HCT116 (cell line): Measurements from ENCODE around the gene DENND4B.

Experiments used
- ATF3 ChIP-seq: IDR thresholded peaks from 2 replicates; pipeline ENCODE4 v1.6.1; 2012
- CTCF ChIP-seq, 3 experiments: fragments of 200-600 bp in 1 of 3; sonication (generic) in 1 of 3; IDR thresholded peaks in 2 of 3; conservative IDR thresholded peaks in 1 of 3; 2 replicates each; pipeline ENCODE4 v1.5.1; 2012 to 2017; ENCODE audit warnings: low read depth in 2 of 3, low read length in 2 of 3, antibody characterized with exemption in 1 of 3, borderline replicate concordance in 1 of 3, control low read depth in 1 of 3, mild to moderate bottlenecking in 1 of 3, mixed read lengths in 1 of 3, mixed run types in 1 of 3, moderate library complexity in 1 of 3; ENCODE audit not compliant: insufficient read depth in 1 of 3
- EZH2 ChIP-seq: fragments of 200-600 bp; sonication (generic); IDR thresholded peaks from 2 replicates; pipeline ENCODE4 v1.6.1; 2017; ENCODE audit warnings: antibody characterized with exemption, mixed run types
- JUND ChIP-seq: IDR thresholded peaks from 2 replicates; pipeline ENCODE4 v1.6.1; 2012
- MAX ChIP-seq: IDR thresholded peaks from 2 replicates; pipeline ENCODE4 v1.6.1; 2012
- POLR2AphosphoS5 ChIP-seq: IDR thresholded peaks from 2 replicates; pipeline ENCODE4 v1.6.1; 2011; ENCODE audit warnings: mild to moderate bottlenecking, low read depth, low read length, moderate library complexity
- RAD21 ChIP-seq: IDR thresholded peaks from 2 replicates; pipeline ENCODE4 v1.6.1; 2012; ENCODE audit warnings: low read depth, mild to moderate bottlenecking
- SRF ChIP-seq: IDR thresholded peaks from 2 replicates; pipeline ENCODE4 v1.6.1; 2012; ENCODE audit warnings: low read depth
- ZFX ChIP-seq: fragments of 450-650 bp; IDR thresholded peaks from 2 replicates; pipeline ENCODE4 v1.6.1; 2017
- ZNF274 ChIP-seq: fragments of 200-500 bp; sonication (Bioruptor generic); IDR thresholded peaks from 2 replicates; pipeline ENCODE4 v1.6.1; 2014; ENCODE audit warnings: mild to moderate bottlenecking, low read depth, low read length, inconsistent platforms
- TF ChIP-seq, protein P1 (sequence below): IDR thresholded peaks from 2 replicates; pipeline ENCODE4 v1.6.1; 2012; ENCODE audit warnings: low read depth

GRCh38 chr1:153888533-153888932 lies 58.0 kb downstream of the DENND4B start:
- no peak for TF ChIP-seq JUND
- no peak for TF ChIP-seq MAX
- TF ChIP-seq CTCF (IDR thresholded peaks at IDR 0.05 in 2 of 3, conservative IDR thresholded peaks at IDR 0.05 in 1 of 3; ENCODE audit: borderline replicate concordance in 1 of 3, insufficient read depth in 1 of 3, low read depth in 2 of 3, low read length in 2 of 3) = no peak
- no peak for TF ChIP-seq ZFX
- no peak for TF ChIP-seq RAD21
- TF ChIP-seq ATF3 = no peak
- no peak for TF ChIP-seq POLR2AphosphoS5
- TF ChIP-seq ZNF274 = no peak
- TF ChIP-seq, protein P1, sequence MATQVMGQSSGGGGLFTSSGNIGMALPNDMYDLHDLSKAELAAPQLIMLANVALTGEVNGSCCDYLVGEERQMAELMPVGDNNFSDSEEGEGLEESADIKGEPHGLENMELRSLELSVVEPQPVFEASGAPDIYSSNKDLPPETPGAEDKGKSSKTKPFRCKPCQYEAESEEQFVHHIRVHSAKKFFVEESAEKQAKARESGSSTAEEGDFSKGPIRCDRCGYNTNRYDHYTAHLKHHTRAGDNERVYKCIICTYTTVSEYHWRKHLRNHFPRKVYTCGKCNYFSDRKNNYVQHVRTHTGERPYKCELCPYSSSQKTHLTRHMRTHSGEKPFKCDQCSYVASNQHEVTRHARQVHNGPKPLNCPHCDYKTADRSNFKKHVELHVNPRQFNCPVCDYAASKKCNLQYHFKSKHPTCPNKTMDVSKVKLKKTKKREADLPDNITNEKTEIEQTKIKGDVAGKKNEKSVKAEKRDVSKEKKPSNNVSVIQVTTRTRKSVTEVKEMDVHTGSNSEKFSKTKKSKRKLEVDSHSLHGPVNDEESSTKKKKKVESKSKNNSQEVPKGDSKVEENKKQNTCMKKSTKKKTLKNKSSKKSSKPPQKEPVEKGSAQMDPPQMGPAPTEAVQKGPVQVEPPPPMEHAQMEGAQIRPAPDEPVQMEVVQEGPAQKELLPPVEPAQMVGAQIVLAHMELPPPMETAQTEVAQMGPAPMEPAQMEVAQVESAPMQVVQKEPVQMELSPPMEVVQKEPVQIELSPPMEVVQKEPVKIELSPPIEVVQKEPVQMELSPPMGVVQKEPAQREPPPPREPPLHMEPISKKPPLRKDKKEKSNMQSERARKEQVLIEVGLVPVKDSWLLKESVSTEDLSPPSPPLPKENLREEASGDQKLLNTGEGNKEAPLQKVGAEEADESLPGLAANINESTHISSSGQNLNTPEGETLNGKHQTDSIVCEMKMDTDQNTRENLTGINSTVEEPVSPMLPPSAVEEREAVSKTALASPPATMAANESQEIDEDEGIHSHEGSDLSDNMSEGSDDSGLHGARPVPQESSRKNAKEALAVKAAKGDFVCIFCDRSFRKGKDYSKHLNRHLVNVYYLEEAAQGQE = no peak
- TF ChIP-seq SRF = no peak
- TF ChIP-seq EZH2 = no peak
